Kidney epithelial cell (primary cell): Measurements from ENCODE around the gene ACSM3. TPM values are rescaled to one million over a fixed set of nuclear protein-coding genes. Genes with fewer than 3 reads are reported as not detected.

ENCODE experiments used
- DNase-seq: peaks from one replicate; pipeline ENCODE4 v3.0.0-alpha.2; 2010; ENCODE audit warnings: low read depth
- H3K27me3 ChIP-seq: 2 replicates; pipeline ENCODE4 v1.6.0; 2011; ENCODE audit warnings: low read length; ENCODE audit not compliant: control insufficient read depth, insufficient read depth
- H3K36me3 ChIP-seq: 2 replicates; pipeline ENCODE4 v1.5.1; 2011; ENCODE audit warnings: low read length; ENCODE audit not compliant: control insufficient read depth, insufficient read depth
- H3K4me3 ChIP-seq: 2 replicates; pipeline ENCODE4 v1.5.1; 2011; ENCODE audit warnings: low read depth, mild to moderate bottlenecking, control low read depth, low read length
- total RNA-seq: library from RNA; depleted of rRNA; stranded (reverse); fragments of >200 nt; gene quantifications from 2 replicates; pipeline ENCODE4 v1.2.3, GENCODE V29; 2015
- TF ChIP-seq, protein P1 (sequence below): IDR thresholded peaks from 2 replicates; pipeline ENCODE4 v1.5.1; 2011; ENCODE audit warnings: mild to moderate bottlenecking, moderate library complexity, low read length, control low read depth, inconsistent platforms; ENCODE audit not compliant: insufficient read depth, poor library complexity, severe bottlenecking

Gene ACSM3
- total RNA-seq, 1 donor from 2014 or later = 5.9 TPM

DNA sequence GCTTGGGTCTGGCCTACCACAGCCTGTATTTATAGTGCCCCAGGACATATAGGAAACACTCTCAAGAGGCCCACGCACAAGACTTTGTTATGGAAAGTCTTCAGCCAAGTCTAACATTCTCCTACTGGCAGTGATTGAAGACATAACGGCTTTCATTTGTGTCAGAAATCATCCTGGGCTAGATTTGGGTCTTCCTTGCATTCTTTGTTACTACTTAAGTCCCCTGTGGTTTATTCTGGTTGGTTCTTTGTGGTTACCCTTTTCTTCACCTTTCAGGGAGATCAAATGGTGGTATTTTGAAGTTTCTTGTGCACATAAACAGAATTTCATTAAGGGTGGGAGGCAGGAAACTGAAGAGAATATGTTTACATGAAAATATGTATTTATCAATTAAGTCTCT, 80.2 kb downstream of the ACSM3 start:
- no peak overlapping the region for H3K4me3 ChIP-seq
- no peaks in the 10 kb centered on the region for H3K36me3 ChIP-seq
- H3K27me3 ChIP-seq = no peaks in the 10 kb centered on the region
- TF ChIP-seq, protein P1, sequence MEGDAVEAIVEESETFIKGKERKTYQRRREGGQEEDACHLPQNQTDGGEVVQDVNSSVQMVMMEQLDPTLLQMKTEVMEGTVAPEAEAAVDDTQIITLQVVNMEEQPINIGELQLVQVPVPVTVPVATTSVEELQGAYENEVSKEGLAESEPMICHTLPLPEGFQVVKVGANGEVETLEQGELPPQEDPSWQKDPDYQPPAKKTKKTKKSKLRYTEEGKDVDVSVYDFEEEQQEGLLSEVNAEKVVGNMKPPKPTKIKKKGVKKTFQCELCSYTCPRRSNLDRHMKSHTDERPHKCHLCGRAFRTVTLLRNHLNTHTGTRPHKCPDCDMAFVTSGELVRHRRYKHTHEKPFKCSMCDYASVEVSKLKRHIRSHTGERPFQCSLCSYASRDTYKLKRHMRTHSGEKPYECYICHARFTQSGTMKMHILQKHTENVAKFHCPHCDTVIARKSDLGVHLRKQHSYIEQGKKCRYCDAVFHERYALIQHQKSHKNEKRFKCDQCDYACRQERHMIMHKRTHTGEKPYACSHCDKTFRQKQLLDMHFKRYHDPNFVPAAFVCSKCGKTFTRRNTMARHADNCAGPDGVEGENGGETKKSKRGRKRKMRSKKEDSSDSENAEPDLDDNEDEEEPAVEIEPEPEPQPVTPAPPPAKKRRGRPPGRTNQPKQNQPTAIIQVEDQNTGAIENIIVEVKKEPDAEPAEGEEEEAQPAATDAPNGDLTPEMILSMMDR = no peak
- no peak for DNase-seq

DNA sequence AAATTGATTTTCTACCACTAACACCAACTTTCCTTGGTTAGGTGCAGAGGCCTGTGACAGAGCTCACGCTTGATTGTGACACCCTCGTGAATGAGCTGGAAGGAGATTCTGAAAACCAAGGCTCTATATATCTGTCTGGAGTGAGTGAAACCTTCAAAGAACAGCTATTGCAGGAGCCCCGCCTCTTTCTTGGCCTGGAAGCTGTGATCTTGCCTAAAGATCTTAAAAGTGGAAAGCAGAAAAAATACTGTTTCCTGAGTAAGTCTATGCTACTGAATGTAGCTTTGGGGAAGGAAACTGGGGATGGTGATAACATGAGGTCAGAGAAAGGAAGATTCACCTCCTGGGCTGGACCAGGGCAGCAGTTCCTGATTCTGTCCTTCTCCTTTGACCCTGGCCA, 80.8 kb downstream of the ACSM3 start:
- DNase-seq = no peak
- H3K4me3 ChIP-seq = no peak overlapping the region
- no peaks in the 10 kb centered on the region for H3K36me3 ChIP-seq
- no peaks in the 10 kb centered on the region for H3K27me3 ChIP-seq
- TF ChIP-seq, protein P1 = no peak

DNA sequence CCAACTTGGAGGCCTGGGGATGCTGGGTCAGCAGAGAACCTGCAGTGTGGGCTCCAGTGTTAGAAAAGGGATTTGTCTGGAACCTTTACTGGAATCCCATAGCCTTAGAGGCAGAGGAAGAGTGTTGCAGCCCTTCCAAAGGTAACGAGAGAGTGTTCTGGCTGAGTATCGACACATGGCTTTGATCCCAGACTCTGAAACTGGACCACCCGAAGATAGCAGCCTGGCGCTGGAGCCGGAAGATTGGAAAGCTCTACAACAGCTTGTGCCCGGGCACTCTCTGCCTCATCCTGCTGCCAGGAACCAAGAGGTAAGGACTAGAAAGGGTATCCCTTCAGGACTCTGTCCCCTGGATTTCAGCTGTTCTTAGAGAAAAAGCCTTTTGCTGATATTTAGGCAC, 82.2 kb downstream of the ACSM3 start:
- H3K4me3 ChIP-seq = no peak overlapping the region
- DNase-seq = no peak
- H3K27me3 ChIP-seq = no peaks in the 10 kb centered on the region
- H3K36me3 ChIP-seq = no peaks in the 10 kb centered on the region
- TF ChIP-seq, protein P1 = no peak

DNA sequence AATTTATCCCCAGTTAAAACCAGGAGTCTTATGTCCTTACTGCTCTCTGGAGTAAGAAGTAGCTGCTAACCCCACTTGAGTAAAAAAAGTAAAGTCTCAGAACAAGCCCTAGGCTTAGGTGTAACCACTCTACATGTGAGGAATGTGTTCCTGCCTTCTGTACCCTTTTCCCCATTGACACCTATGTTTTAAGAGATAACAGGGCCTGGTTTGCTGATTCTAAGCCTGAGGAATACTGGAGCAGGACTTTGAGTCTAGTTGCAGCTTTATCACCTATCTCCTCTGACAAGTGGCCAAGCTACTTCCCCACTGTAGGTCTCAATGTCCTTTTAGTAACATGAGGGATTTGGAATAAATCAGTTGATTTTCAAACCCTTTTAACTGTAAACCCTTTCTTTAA, 82.7 kb downstream of the ACSM3 start:
- no peak for DNase-seq
- TF ChIP-seq, protein P1 = no peak
- no peaks in the 10 kb centered on the region for H3K36me3 ChIP-seq
- H3K4me3 ChIP-seq = no peak overlapping the region
- H3K27me3 ChIP-seq = no peaks in the 10 kb centered on the region

Other genes starting within 250 kb of the ACSM3 start
- gene ACSM2B, start 187.6 kb upstream of the ACSM3 start, total RNA-seq = not detected in 2 replicates
- 1.2 and 1.6 TPM in 2 replicates for gene ACSM1, start 66.3 kb upstream of the ACSM3 start, total RNA-seq
- 70.8 and 92.0 TPM in 2 replicates for gene THUMPD1, start 22.2 kb upstream of the ACSM3 start, total RNA-seq
- 15.3 and 20.5 TPM in 2 replicates for gene ERI2, start 42.5 kb downstream of the ACSM3 start, total RNA-seq
- gene REXO5, start 42.5 kb downstream of the ACSM3 start, total RNA-seq = 0.82 and 2.7 TPM in 2 replicates
- gene DCUN1D3, start 136.3 kb downstream of the ACSM3 start, total RNA-seq = 12.9 and 14.8 TPM in 2 replicates
- gene LYRM1, start 136.8 kb downstream of the ACSM3 start, total RNA-seq = 64.8 and 65.9 TPM in 2 replicates